ENCODE measurements around the gene MAN2A2. TPM values are rescaled to one million over a fixed set of nuclear protein-coding genes. Genes with fewer than 3 reads are reported as not detected.

MAN2A2 gene
- 10 to 100 TPM; 41.4 to 91.6 (median 59.8) TPM for total RNA-seq
- long read RNA-seq, partial matches to known transcripts = 2 of 6 reads
- long read RNA-seq, other reads (novel, unspliced or antisense) = 2 of 6 reads

DNA sequence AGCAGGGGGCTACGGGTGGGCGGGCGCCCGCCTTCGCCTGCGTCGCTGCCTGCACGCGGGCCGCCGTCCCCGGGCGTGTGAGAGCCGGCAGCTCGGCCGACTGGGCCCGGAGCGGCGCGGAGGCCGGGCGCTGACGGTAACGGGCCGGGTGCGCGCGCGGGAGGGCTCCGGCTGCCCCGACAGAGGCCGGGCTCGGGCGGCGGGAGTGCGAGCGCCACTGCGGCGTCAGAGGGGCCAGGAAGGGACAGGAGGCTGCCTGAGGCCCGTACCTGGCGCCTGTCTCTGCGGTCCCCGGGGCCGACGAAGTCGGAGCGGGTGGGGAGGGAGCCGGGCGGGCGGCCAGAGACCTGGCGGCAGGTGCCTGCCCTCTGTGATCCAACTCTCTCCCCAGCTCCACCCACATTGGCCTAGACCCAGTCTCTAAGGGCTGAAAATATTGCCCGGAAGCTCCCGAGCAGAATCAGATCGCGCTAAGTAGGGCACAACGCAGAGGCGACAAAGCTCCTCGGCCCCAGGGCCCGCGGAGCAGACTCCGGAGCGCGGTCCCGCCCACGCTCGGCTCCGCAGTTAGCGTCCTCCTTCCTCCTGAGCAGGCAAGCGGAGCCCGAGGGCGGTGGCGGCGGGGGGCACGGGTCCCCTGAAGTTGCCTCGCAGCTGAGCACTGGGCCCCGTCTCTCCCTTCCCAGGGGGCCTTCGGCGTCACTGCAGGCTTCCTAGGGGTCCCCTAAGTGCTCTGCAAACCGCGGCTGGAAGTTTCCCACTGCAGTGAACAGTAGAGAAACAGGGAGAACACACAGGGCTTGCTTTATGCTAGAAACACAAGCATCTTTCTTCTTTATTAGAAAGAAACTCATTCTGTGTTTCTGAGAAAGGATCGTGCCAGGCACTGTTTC is at the start of gene MAN2A2:
Gene MAN2A2, plus strand, starts transcription at position 463 of the 893 bp plus-strand sequence. CDS start 906 bp downstream, outside the sequence.
- peak within 1 kb of the TSS; percentile 52 to 68 (median 68) for H3K4me3 ChIP-seq
- 0% methylated on average over 8 of the region's 81 CpGs for WGBS (ENCODE audit: insufficient coverage, low coverage, low lambda C conversion rate, missing lambda C conversion rate)
- DNase-seq (peak; percentile 85 to 95 (median 91)), ATAC-seq (peak; percentile 74 to 83 (median 81))
- H3K27ac ChIP-seq = peak within 1 kb of the TSS; percentile 82 to 92 (median 84)
- no peaks in the 10 kb centered on the region for H3K9me3 ChIP-seq
- intact Hi-C loops (cut with DNase I) = no loop called here
- H3K27me3 ChIP-seq = no peaks in the 10 kb centered on the region
- TF ChIP-seq, protein P1, sequence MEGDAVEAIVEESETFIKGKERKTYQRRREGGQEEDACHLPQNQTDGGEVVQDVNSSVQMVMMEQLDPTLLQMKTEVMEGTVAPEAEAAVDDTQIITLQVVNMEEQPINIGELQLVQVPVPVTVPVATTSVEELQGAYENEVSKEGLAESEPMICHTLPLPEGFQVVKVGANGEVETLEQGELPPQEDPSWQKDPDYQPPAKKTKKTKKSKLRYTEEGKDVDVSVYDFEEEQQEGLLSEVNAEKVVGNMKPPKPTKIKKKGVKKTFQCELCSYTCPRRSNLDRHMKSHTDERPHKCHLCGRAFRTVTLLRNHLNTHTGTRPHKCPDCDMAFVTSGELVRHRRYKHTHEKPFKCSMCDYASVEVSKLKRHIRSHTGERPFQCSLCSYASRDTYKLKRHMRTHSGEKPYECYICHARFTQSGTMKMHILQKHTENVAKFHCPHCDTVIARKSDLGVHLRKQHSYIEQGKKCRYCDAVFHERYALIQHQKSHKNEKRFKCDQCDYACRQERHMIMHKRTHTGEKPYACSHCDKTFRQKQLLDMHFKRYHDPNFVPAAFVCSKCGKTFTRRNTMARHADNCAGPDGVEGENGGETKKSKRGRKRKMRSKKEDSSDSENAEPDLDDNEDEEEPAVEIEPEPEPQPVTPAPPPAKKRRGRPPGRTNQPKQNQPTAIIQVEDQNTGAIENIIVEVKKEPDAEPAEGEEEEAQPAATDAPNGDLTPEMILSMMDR (IDR thresholded peaks at IDR 0.05) = no peak
- peak; percentile 76 for TF ChIP-seq POLR2A (IDR thresholded peaks at IDR 0.05)
- H3K36me3 ChIP-seq = peaks cover 0 to 34% (median 16%) of the 10 kb centered on the region in 4 donors
- H3K4me1 ChIP-seq = peaks cover 0 to 13% (median 3%) of the 10 kb centered on the region in 4 donors

DNA sequence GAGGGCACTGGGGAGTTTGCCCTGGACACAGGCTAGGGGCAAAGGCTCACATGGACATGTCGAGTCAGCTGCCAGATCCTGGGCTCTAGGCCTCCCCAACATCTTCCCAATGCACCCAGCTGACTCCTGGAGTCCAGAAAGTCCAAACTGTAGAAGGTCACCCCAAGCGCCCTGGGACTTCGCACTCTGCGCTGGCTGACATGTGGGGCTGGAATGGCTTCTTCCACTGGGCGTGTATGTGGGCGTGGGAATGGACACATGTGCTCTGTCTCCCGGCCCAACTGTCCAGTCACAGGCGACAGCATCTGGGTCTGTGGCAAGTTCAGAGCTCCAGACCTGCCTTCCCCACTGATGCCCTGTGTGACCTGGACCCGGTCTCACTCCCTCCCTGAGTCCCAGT is 48.0 kb upstream of the MAN2A2 start:
- no peak for ATAC-seq
- Histone ChIP-seq H3K4me3 (no peak overlapping the region), H3K27ac (no peak overlapping the region), H3K36me3 (no peaks in the 10 kb centered on the region), H3K4me1 (peaks cover 0 to 18% (median 6%) of the 10 kb centered on the region in 4 donors), H3K9me3 (no peaks in the 10 kb centered on the region), H3K27me3 (no peaks in the 10 kb centered on the region)
- no peak for TF ChIP-seq POLR2A (IDR thresholded peaks at IDR 0.05)
- TF ChIP-seq, protein P1 (IDR thresholded peaks at IDR 0.05) = no peak
- DNase-seq = no peak
- no CpG with 5 or more reads among the region's 9 CpGs for WGBS (ENCODE audit: insufficient coverage, low coverage, low lambda C conversion rate, missing lambda C conversion rate)
- intact Hi-C loops (cut with DNase I) = no loop called here

DNA sequence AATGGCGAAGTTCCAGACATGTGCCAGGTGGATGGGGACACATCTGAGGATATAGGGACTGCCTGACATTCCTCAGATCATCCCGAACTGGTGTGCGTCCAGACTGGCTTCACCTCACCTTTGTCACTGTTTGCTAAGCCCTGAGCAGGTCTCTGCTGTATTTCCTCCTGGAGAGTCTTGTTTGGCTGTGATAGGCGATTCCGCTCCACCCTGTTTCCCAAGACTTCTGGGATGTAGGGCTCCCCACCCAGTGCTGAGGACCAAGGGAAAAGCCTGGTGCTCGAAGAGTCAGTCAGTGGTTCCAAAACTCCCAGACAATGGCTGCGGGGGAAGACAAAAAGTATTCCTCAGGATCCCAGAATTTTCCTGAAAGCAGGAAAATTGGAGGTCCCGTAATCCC is 45.8 kb upstream of the MAN2A2 start:
- H3K27me3 ChIP-seq = no peaks in the 10 kb centered on the region
- no peaks in the 10 kb centered on the region for H3K36me3 ChIP-seq
- H3K4me1 ChIP-seq = peaks cover 0 to 37% (median 15%) of the 10 kb centered on the region in 4 donors
- WGBS (ENCODE audit: insufficient coverage, low coverage, low lambda C conversion rate, missing lambda C conversion rate) = 81% methylated on average over 4 of the region's 8 CpGs
- DNase-seq (no peak), ATAC-seq (peak in 1 of 4 donors; percentile 2)
- H3K27ac ChIP-seq = peak overlapping the region; percentile 25 to 69 (median 25)
- H3K9me3 ChIP-seq = no peaks in the 10 kb centered on the region
- intact Hi-C loops (cut with DNase I) = no loop called here
- TF ChIP-seq POLR2A (IDR thresholded peaks at IDR 0.05) = no peak
- TF ChIP-seq, protein P1 (IDR thresholded peaks at IDR 0.05) = no peak
- H3K4me3 ChIP-seq = no peak overlapping the region

DNA sequence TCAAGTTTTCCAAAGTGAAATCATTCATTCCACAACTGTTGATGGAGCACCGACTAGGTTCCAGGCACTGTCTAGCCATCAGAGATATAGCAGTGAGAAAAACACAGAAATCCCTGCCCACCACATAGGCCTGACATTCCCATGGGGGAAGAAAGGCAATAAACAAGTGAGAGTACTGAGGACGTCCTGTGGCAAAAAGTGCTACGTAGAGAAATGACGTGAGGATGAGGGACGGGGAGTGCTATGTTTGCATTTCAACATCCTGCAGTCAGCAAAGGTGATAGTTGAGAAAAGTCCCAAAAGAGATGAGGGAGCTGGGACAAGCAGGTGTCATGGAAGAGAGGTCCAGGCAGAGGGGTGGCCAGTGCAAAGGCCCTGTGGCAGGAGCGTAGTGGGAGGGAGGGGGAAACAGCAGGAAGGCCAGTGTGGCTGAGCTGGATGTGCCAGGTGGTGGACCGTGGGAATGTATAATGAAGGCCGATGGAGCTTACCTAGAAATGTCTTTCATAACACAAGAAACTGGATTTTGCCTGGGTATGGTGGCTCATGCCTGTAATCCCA is 45.1 kb upstream of the MAN2A2 start:
- intact Hi-C loops (cut with DNase I) = no loop called here
- DNase-seq (no peak), ATAC-seq (peak in 2 of 4 donors; percentile 3 to 31)
- 55% methylated on average over 7 of the region's 8 CpGs for WGBS (ENCODE audit: insufficient coverage, low coverage, low lambda C conversion rate, missing lambda C conversion rate)
- Histone ChIP-seq H3K27me3 (no peaks in the 10 kb centered on the region), H3K9me3 (no peaks in the 10 kb centered on the region), H3K27ac (peak overlapping the region; percentile 25 to 69 (median 48)), H3K4me3 (no peak overlapping the region), H3K4me1 (peaks cover 0 to 43% (median 18%) of the 10 kb centered on the region in 4 donors), H3K36me3 (no peaks in the 10 kb centered on the region)
- TF ChIP-seq, protein P1 (IDR thresholded peaks at IDR 0.05) = no peak

Measured in right lobe of liver (tissue), 6 donors.